ENCODE measurements around the gene CACNA1E.

GRCh38 chr1:181551249-181551648 is 67.9 kb downstream of the CACNA1E start:
- TF ChIP-seq EP300 (IDR thresholded peaks at IDR 0.05) (no peak), CTCF (IDR thresholded peaks at IDR 0.05) (no peak), POLR2A (IDR thresholded peaks at IDR 0.05) (no peak), POLR2AphosphoS5 (IDR thresholded peaks at IDR 0.05) (no peak)
